CD14-positive monocyte (primary cell): ENCODE results near the gene PMPCA. TPM values are rescaled to one million over a fixed set of nuclear protein-coding genes. Genes with fewer than 3 reads are reported as not detected.

Source experiments
- DNase-seq, 3 donors: peaks; one replicate each; pipeline ENCODE4 v3.0.0-alpha.2; 2011 to 2022
- H2AFZ ChIP-seq: 2 replicates; pipeline ENCODE4 v1.6.0; 2012; ENCODE audit warnings: mild to moderate bottlenecking, low read depth, low read length, inconsistent platforms; ENCODE audit not compliant: insufficient read depth, poor library complexity, severe bottlenecking
- H3K27ac ChIP-seq, 2 donors: 1 replicate in 1 of 2; 2 replicates in 1 of 2; pipeline ENCODE4 v1.5.1; 2012 to 2013; ENCODE audit warnings: low read length in 2 of 2, control low read depth in 1 of 2, inconsistent platforms in 1 of 2, low read depth in 1 of 2, mild to moderate bottlenecking in 1 of 2
- H3K27me3 ChIP-seq, 2 donors: one replicate each; pipeline versions ENCODE4 v1.6.0 to v1.6.1; 2011 to 2013; ENCODE audit warnings: low read length in 2 of 2; ENCODE audit not compliant: control insufficient read depth in 2 of 2, insufficient read depth in 2 of 2
- H3K36me3 ChIP-seq, 2 donors: replicated peaks in 1 of 2; 1 replicate in 1 of 2; 2 replicates in 1 of 2; pipeline versions ENCODE4 v1.5.1 to v1.6.1; 2012 to 2013; ENCODE audit warnings: low read length in 2 of 2, control low read depth in 1 of 2, inconsistent platforms in 1 of 2, mild to moderate bottlenecking in 1 of 2; ENCODE audit not compliant: insufficient read depth in 2 of 2, control insufficient read depth in 1 of 2
- H3K4me1 ChIP-seq, 2 donors: 1 replicate in 1 of 2; 2 replicates in 1 of 2; pipeline versions ENCODE4 v1.5.1 to v1.6.1; 2012 to 2013; ENCODE audit warnings: low read length in 2 of 2, control low read depth in 1 of 2, inconsistent platforms in 1 of 2, mild to moderate bottlenecking in 1 of 2, moderate library complexity in 1 of 2; ENCODE audit not compliant: insufficient read depth in 2 of 2, control insufficient read depth in 1 of 2
- H3K4me2 ChIP-seq: replicated peaks from 2 replicates; pipeline ENCODE3; 2012; ENCODE audit warnings: low read length, moderate library complexity, mild to moderate bottlenecking; ENCODE audit not compliant: poor library complexity, severe bottlenecking; ENCODE audit errors: extremely low read depth
- H3K4me3 ChIP-seq, 3 experiments: fragments of 200-600 bp in 1 of 3; sonication (generic) in 1 of 3; replicated peaks in 1 of 3; 1 replicate in 2 of 3; 2 replicates in 1 of 3; pipeline ENCODE4 v1.5.1; 2011 to 2013; ENCODE audit warnings: low read length in 3 of 3, mild to moderate bottlenecking in 3 of 3, control low read depth in 2 of 3, low read depth in 2 of 3, inconsistent platforms in 1 of 3, moderate library complexity in 1 of 3
- H3K79me2 ChIP-seq: 2 replicates; pipeline ENCODE4 v1.6.0; 2012; ENCODE audit warnings: mild to moderate bottlenecking, control low read depth, inconsistent platforms, low read length, moderate library complexity; ENCODE audit not compliant: insufficient read depth
- H3K9ac ChIP-seq: 2 replicates; pipeline ENCODE4 v1.6.0; 2017; ENCODE audit warnings: low read length, mild to moderate bottlenecking; ENCODE audit not compliant: insufficient read depth, poor library complexity, severe bottlenecking
- H3K9me3 ChIP-seq, 2 donors: replicated peaks in 1 of 2; 1 replicate in 1 of 2; 2 replicates in 1 of 2; pipeline versions ENCODE4 v1.5.1 to v1.6.1; 2012 to 2013; ENCODE audit warnings: low read length in 2 of 2, control low read depth in 1 of 2; ENCODE audit not compliant: control insufficient read depth in 1 of 2, insufficient read depth in 1 of 2
- H4K20me1 ChIP-seq: 2 replicates; pipeline ENCODE4 v1.6.0; 2012; ENCODE audit warnings: mild to moderate bottlenecking, low read length, control low read depth, moderate library complexity; ENCODE audit not compliant: insufficient read depth
- H3K27ac Mint-ChIP-seq, 7 donors: one replicate each; pipeline ENCODE4 v1.8.0; 2020; ENCODE audit warnings: mild to moderate bottlenecking in 7 of 7, mixed read lengths in 7 of 7, moderate library complexity in 6 of 7, inconsistent platforms in 2 of 7
- H3K27me3 Mint-ChIP-seq, 3 donors: one replicate each; pipeline ENCODE4 v1.8.0; 2021 to 2022; ENCODE audit warnings: low read depth in 3 of 3, mild to moderate bottlenecking in 3 of 3, mixed read lengths in 3 of 3, moderate library complexity in 3 of 3, inconsistent platforms in 1 of 3
- H3K36me3 Mint-ChIP-seq, 2 donors: one replicate each; pipeline ENCODE4 v1.8.0; 2020; ENCODE audit warnings: mixed read lengths in 2 of 2, inconsistent platforms in 1 of 2, mild to moderate bottlenecking in 1 of 2
- H3K4me1 Mint-ChIP-seq: one replicate; pipeline ENCODE4 v1.8.0; 2020; ENCODE audit warnings: mild to moderate bottlenecking, mixed read lengths
- H3K4me3 Mint-ChIP-seq, 2 donors: one replicate each; pipeline ENCODE4 v1.8.0; 2020; ENCODE audit warnings: mild to moderate bottlenecking in 2 of 2, mixed read lengths in 2 of 2, moderate library complexity in 1 of 2
- H3K9me3 Mint-ChIP-seq, 7 donors: one replicate each; pipeline ENCODE4 v1.8.0; 2020 to 2022; ENCODE audit warnings: mixed read lengths in 7 of 7, mild to moderate bottlenecking in 6 of 7, moderate library complexity in 6 of 7, inconsistent platforms in 2 of 7
- WGBS: methylation state at CpG from one replicate; pipeline ENCODE4 v1.1.5; 2013; ENCODE audit warnings: missing lambda C conversion rate; ENCODE audit not compliant: insufficient coverage; 5-methylcytosine and 5-hydroxymethylcytosine counted together
- intact Hi-C, 2 donors: fragments of 100-400 bp; cut with micrococcal nuclease; formaldehyde crosslinking; loops; one replicate each; pipeline versions ENCODE4 v1.15.0 to v1.15.1; 2023
- polyA minus RNA-seq: library from RNA; depleted of rRNA, polyadenylated mRNA; stranded (reverse); fragments of >200 nt; gene quantifications from 2 replicates; pipeline ENCODE4 v1.2.3, GENCODE V29; 2012
- polyA plus RNA-seq, 3 donors: library from polyadenylated mRNA; depleted of rRNA in 1 of 3; unstranded in 2 of 3; stranded (reverse) in 1 of 3; fragments of 300-500 nt in 2 of 3; fragments of >200 nt in 1 of 3; fragmentation: Illumina TruSeq in 2 of 3; gene quantifications; 1 replicate in 2 of 3; 2 replicates in 1 of 3; pipeline ENCODE4 v1.2.3, GENCODE V29; 2012 to 2021
- total RNA-seq, 12 experiments: library from RNA in 1 of 12; stranded (reverse) in 1 of 12; fragments of 120-200 nt in 1 of 12; gene quantifications; one replicate each; pipeline ENCODE4 v1.2.4 and lab custom pipeline; 2013 to 2026; ENCODE audit warnings: mixed read lengths in 6 of 12, inconsistent platforms in 1 of 12
- TF ChIP-seq, protein P1 (sequence below): fragments of 200-600 bp; IDR thresholded peaks from one replicate; pipeline ENCODE4 v1.8.0; 2022; ENCODE audit warnings: antibody characterized with exemption, mild to moderate bottlenecking

PMPCA gene, protein sequence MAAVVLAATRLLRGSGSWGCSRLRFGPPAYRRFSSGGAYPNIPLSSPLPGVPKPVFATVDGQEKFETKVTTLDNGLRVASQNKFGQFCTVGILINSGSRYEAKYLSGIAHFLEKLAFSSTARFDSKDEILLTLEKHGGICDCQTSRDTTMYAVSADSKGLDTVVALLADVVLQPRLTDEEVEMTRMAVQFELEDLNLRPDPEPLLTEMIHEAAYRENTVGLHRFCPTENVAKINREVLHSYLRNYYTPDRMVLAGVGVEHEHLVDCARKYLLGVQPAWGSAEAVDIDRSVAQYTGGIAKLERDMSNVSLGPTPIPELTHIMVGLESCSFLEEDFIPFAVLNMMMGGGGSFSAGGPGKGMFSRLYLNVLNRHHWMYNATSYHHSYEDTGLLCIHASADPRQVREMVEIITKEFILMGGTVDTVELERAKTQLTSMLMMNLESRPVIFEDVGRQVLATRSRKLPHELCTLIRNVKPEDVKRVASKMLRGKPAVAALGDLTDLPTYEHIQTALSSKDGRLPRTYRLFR
- total RNA-seq (2013): 26.1 TPM
- polyA plus RNA-seq (10 to 100 TPM; 23.1 to 58.8 (median 24.9) TPM), polyA minus RNA-seq (16.5 and 26.6 TPM in 2 replicates), total RNA-seq (lab: John Stamatoyannopoulos, UW) (9.9 to 36.4 (median 22.2) reads per million in 11 experiments)

DNA sequence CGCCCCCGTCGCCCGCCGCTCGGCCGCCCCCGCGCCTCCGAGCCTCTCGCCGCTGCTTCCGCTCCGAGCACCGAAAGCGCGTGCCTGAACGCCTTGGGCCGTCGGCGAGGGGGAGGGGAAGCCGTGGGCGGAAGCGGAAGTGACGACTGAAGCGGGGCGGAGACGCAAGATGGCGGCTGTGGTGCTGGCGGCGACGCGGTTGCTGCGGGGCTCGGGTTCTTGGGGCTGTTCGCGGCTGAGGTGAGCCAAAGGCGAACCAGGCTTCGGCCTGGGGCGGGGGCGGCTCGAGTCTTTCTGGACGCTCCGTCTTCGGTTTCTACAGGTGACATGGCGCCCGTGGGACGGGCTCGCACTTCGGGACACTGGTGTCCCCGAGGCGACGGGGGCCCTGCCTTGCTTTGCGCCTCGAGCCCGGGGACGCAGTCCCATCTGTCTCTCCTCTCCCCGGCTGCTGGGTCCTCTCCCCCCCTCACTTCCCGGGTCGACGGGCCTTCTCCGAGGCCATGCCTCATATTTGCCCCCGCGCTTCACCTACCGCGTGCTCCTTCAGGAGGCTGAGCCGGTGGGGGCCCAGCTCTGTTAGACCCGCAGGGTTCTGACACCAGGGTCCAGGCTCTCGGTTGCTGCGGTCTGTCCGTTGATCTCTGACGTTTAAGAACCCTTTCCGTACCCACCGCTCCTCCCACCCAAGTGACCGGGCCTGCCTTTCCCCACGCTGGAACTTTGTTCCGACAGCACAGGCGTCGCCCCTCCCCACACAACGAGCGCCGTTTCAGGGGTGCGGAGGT is at the start of gene PMPCA, which contains the start of gene ENTR1:
Gene PMPCA, plus strand, starts transcription at position 159 of the 788 bp plus-strand sequence. Its CDS starts 11 bp downstream, at position 170.
Gene ENTR1, minus strand, starts transcription at position 115 of the 788 bp plus-strand sequence. CDS start 217 bp downstream, outside the sequence.
- Histone ChIP-seq H3K79me2 (peaks cover 42% of the 10 kb centered on the region), H3K4me1 (peaks cover 22 to 25% of the 10 kb centered on the region in 2 donors), H4K20me1 (peaks cover 3% of the 10 kb centered on the region), H3K4me3 (peak within 1 kb of the TSS; percentile 66 to 99 (median 85)), H3K9me3 (no peaks in the 10 kb centered on the region), H3K9ac (peak within 1 kb of the TSS; percentile 94), H3K27me3 (no peaks in the 10 kb centered on the region), H3K27ac (peak within 1 kb of the TSS; percentile 74 to 96), H2AFZ (peak within 1 kb of the TSS; percentile 83), H3K4me2 (peak within 1 kb of the TSS; percentile 91), H3K36me3 (peaks cover 50 to 60% of the 10 kb centered on the region in 2 donors)
- TF ChIP-seq, protein P1, sequence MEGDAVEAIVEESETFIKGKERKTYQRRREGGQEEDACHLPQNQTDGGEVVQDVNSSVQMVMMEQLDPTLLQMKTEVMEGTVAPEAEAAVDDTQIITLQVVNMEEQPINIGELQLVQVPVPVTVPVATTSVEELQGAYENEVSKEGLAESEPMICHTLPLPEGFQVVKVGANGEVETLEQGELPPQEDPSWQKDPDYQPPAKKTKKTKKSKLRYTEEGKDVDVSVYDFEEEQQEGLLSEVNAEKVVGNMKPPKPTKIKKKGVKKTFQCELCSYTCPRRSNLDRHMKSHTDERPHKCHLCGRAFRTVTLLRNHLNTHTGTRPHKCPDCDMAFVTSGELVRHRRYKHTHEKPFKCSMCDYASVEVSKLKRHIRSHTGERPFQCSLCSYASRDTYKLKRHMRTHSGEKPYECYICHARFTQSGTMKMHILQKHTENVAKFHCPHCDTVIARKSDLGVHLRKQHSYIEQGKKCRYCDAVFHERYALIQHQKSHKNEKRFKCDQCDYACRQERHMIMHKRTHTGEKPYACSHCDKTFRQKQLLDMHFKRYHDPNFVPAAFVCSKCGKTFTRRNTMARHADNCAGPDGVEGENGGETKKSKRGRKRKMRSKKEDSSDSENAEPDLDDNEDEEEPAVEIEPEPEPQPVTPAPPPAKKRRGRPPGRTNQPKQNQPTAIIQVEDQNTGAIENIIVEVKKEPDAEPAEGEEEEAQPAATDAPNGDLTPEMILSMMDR: no peak
- peaks cover 44 to 62% of the 10 kb centered on the region in 2 donors for H3K36me3 Mint-ChIP-seq
- H3K9me3 Mint-ChIP-seq: peaks cover 0 to 2% (median 0%) of the 10 kb centered on the region in 7 donors
- peaks cover 26% of the 10 kb centered on the region for H3K4me1 Mint-ChIP-seq
- H3K27me3 Mint-ChIP-seq: peaks cover 0 to 3% (median 0%) of the 10 kb centered on the region in 3 donors
- peak within 1 kb of the TSS; percentile 86 to 91 for H3K4me3 Mint-ChIP-seq
- WGBS: under 1% methylated on average over 79 of the region's 83 CpGs
- intact Hi-C loops: loop anchor here in 1 of 2 donors (5.0 kb wide), 1 partner anchor 48 kb away; the partner anchor contains the start of gene DNLZ
- DNase-seq: peak; percentile 89 to 92 (median 91)
- peak within 1 kb of the TSS; percentile 91 to 98 (median 95) for H3K27ac Mint-ChIP-seq
